NCI-H1105 (cell line): ENCODE results near the gene LRP2.
A peak's percentile ranks its signal among the peaks of the same experiment; 100 is the strongest.
"Not testable (repeated sequence)": the region's sequence is repeated elsewhere in the genome, so short reads cannot be mapped to it uniquely, and the experiment has no call there.

Source experiments
- DNase-seq: peaks from one replicate; lab custom pipeline; 2025; lab: John Stamatoyannopoulos, UW

LRP2 gene

DNA sequence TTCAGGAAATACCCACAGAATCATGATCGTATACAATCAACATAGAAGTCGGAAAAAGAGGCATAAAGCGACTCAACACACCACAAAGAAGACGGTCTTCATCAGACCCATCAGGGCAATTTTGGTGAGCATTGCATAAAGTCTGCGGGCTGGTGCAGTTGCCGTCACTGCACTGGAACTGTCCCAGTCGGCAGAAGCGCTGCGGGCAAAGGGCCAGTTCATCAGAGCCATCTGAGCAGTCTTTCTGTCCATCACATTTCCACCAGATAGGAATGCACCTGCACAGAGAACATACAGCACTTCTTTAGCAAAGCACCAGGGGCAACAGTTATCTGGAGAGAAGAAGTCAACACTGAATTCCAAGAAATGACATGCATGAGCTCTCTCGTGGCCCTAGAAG is 187.2 kb downstream of the LRP2 start:
- no peak for DNase-seq

DNA sequence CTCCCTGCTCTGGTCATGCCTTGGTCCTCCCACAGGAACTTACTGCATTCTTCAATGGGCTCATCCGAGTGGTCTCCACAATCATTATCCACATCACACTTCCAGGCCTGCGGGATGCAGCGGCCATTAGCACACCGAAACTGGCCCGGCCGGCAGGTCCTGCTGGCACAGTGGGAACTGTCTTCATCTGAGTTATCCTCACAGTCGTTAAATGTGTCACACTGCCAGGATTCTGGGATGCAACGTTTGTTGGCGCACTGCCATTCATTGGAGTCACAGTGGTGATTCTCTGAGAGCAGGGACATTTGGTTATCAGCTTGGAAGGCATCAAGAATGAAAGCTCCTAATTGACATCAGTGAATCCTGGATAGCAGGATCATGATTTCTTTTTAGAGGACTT is 188.5 kb downstream of the LRP2 start:
- DNase-seq, result peak; percentile 15

DNA sequence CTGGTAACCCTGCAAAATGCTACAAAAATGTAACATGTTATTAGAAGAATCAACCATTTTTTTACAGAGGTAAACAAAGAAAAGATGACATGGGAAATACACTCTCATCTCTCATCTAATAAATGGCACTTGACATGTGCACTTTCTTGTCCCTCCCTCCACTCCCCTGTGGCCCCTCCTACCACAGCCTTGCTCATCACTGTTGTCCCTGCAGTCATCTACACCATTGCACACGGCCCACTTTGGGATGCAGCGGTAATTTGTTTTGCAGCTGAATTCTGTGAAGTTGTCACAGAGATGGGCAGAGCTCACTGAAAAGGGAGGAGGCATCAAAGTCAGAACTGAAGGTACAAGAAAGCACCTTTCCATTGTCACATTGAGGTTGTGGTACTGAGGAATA is 189.4 kb downstream of the LRP2 start:
- no peak for DNase-seq

DNA sequence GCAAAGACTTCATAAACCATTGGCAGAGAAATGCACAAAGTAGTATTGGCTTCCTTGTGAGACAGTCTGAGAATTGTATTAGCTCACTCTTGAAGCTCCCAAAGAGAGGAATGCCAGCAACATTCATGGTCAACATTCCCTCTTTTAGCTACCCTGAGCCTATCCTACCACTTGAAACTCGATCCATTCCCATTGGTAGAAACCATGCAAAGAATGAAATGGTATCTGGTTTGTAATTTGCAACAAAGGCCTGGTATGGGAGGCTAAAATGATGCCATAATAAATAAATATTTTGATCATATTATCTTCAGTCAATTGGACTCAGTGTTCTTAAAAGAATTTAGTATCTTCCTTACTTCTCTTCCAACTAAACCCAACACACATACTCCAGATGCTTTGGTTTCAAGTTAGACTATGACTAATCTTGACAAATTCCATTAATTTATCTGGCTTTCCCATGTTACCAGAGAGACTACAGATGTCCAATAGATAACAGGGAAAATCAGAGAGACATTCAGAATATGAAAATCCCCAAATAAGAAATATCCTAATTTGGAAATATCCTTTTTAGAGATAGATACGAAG is 190.1 kb downstream of the LRP2 start:
- DNase-seq, result no peak

DNA sequence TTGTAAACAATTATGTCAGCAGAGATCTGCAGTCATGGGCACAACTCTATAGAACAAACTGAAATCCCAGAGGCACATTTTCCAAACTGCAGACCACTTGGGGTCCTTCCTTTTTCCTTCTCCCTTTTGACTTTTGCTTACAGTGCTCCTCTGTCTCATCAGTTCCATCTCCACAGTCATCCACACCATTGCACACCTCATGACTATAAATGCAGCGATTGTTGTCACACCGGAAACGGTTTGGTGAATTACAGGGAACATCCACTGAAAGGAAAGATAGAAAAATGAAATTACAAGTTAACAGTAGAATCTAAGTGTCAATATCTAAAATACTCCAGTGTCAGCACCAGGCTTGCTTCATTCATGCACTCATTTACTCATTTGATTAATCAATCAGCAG is 196.5 kb downstream of the LRP2 start:
- DNase-seq, result no peak

DNA sequence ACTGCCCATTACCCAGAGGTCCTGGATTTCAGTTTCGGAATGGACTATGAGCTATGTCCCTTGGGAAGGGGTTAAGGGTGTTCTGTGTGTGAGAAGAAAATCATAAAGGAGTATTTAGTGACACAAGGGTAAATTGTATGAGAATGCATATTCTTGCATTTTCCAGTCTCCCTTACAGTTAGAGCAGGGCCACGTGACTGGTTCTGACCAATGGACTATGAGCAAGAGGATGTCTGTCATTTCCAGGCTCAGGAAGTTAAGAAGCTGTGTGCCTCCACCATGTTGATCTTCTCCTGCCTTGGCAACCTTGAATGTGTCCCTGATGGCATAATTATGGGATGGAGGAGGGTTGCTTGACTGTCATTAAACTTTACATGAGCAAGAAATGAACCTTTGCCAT is 198.0 kb downstream of the LRP2 start:
- DNase-seq, result no peak

DNA sequence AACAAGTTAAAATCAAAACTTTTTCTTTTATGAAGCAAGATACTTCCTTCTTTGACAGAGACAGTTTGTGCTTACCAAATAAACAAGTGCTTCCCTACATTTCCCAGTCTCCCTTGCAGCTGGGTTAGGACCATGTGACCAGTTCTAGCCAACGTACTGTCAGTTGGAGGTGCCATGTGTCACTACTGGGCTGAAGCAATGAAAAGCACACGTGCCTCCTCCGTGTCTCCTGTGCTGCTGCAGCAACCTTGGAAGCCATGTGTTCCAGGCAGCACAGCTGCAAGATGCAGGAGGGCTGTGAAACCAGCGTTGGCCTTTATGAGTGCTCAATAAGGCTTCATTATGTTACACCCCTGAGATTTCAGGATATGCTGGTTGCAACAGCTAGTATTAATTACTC is 199.7 kb downstream of the LRP2 start:
- no peak for DNase-seq

DNA sequence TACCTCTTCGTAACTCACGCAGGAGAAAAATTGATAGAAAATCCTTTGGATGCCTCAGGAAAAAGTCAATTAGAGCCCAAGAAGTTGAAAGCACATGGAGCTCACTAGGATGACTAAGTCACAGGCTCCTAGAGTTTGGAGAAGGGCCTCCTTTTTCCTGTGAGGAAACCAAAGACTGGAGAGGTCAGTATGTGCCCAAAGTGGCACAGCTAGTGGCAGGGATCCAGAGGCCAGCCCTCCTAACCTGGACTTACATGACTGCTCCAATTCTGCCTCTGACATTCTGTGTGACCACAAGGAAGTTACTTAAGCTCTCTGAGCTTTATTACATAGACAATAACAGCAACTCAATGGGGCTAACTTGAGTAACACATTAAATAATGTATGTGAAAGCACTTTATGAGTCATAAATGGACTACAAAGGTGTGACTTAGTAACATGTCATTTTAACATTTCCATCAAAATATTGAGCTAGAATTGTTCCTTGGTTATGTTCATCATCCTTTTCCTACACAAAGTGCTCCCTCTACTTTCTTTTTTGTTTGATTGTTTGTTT is 201.3 kb downstream of the LRP2 start:
- DNase-seq, result no peak

DNA sequence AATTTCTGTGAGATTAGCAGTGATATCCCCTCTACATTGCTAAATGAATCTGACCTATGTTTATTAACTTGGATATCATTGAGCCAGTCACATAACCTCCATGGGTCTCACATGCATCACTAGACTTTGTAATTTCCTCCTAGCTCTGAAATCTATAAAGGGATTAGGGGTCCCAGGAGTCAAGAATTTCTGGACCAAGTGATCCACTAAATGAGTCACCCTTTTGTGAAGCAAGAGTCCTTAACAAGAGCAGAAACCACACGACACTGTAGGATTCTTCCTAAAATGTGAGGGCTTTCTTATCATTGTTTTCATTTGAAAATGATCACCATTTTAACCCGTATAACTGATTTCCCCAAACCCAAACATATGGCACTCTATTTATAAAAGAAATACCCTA is 202.6 kb downstream of the LRP2 start:
- DNase-seq, result no peak

DNA sequence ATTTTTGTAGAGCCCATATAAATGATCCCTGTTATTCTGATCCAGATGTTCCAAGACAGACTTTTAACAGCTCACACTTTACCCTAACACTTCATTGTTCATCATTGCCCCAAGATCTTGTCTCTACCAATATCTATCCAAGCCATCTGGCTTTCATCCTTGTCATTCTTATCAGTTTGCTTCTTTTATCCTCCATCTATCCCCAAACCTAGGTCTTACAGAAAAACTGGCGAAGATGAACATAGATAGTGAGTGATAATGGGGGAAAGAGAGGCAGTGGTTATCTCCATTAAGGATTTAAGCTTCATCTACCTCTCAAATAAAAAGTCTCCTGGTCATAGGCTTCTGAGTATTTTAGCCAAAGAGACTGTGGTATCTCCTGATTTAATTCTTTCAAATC is 203.5 kb downstream of the LRP2 start:
- DNase-seq, result no peak

DNA sequence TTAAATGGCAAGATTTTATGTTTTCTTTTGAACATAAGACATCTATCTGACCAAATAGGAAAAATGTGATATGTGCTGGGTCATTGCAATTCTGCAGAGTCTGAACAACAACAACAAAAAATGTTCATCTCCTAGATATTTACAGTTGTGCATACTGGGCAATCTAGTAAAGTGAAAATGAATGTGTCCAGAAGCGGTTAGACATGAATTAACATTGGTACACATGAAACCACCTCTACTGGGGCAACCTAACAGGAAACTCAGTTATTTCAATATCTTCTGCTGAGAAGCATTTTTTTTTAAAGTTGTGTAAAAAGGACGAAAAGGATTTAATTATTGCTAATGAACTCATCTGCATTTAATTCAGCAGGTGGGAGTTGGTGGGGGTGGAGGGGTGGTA is 216.1 kb downstream of the LRP2 start:
- no peak for DNase-seq

DNA sequence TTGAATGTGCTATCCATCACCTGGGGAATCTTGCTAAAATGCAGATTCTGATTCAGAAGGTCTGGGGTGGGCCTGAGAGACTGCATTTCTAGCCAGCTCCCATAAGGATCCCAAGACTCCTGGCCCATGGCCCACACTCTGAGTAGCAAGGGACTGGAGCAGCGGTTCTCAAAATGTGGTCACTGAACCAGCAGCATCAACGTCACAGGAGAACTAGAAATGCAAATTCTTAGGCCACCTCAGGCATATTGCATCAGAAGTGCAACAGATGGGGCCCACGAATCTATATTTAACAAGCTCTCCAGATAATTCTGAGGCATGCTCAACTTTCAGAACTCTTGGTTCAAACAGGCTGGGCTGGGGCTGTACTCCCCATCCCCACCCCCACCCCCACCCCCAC is 218.3 kb downstream of the LRP2 start:
- no peak for DNase-seq

DNA sequence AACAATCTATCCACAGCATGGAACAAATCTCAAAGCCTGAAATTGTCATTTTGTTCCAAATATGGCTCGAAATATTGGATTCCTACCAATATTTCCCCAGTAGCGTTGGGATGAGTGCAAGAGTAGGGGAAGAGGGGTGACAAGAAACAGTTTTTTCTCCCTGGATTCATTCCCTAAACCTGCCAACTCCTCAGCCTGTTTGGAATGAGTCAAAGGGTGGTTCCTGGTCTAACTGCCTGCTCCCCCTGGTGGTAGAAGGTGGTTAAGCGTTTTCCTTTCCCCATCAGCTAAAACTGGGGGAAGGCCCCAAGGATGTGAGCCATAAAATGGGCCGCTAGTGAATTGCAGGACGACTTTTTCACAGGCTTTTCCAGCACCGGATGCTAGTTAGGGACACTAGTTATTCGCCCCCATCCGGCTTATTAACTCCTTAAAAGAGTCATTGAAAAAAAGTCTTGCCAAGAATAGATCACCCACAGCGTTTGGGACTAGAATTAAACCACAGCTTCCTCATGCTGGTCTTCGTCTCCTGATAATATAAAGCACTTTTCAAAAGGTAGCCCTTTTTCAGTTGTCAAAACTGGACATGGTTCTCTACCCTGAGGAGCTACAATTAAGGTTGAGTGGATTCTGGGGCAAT is 220.5 kb downstream of the LRP2 start:
- DNase-seq, result peak; percentile 25

DNA sequence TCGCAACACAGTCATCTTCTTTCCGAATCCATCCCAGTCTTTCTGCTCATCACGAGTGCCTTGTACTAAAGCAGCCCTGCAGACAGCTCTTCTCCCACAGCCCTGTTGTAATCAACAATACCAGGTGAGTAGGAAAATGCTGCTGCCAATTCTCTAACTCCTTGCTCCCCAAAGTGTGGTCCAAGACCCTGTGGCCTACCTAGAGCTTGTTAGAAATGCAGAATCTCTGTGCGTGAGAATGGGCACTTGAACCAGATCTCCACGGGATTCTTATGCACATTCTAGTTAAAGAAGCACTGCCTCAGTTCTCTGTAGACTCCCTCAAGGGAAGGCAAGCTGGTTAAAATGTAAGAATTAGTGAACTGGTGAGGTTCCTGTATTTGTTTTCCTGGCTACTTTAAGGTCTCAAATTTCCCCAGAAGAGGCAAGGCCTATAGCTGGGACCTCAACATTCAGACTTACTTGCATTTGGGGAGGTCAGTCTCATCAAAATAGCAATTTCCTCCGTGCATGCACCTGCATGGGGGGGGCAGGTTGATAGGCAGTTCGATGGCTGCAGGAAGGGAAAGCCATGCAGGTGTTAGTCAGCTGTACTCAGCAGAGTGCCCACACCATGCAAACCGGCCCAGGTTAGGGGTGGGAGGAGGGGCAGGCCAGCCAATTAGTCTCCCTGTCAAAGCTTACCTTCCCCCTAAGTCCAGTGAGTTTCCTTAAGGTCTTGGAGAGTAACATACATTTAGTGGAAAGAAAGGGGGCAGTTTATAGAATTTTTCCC is 222.2 kb downstream of the LRP2 start:
- DNase-seq, result no peak

DNA sequence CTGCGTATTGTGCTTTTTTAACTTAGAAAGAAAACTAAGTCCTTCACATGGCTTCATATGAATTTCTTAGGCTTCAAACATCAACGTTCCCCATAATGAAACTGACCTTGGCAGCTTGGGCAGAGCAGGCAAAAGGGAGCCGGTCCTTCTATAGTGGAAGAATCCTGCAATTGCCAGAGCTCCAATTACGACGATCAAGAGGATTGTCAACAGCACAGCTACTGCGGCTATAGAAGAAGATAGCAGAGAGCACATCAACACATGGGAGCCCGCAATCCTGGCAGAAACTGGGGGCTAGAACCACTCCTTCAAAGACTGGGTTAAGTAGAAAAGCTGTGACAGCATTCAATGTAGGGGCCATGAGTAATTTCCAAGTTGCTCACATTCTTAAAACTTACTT is 223.2 kb downstream of the LRP2 start:
- DNase-seq, result no peak

DNA sequence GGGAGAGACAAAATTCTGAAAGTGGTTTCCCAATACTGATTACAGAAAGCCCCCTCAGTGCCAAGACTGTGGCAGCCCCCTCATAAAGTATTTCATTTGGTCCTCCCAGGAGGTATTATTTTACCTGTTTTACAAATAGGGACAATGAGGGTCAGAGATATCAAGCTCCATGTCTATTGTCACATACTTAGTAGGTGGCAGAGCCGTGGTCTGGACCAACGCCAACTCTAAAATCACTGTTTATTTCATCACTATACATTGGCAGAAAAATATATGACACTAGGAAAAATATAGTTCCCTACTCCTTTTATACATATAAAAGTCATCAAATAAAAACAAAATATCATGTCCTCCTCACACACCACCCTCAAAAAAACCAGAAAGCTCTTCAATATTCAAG is 224.4 kb downstream of the LRP2 start:
- DNase-seq, result no peak

DNA sequence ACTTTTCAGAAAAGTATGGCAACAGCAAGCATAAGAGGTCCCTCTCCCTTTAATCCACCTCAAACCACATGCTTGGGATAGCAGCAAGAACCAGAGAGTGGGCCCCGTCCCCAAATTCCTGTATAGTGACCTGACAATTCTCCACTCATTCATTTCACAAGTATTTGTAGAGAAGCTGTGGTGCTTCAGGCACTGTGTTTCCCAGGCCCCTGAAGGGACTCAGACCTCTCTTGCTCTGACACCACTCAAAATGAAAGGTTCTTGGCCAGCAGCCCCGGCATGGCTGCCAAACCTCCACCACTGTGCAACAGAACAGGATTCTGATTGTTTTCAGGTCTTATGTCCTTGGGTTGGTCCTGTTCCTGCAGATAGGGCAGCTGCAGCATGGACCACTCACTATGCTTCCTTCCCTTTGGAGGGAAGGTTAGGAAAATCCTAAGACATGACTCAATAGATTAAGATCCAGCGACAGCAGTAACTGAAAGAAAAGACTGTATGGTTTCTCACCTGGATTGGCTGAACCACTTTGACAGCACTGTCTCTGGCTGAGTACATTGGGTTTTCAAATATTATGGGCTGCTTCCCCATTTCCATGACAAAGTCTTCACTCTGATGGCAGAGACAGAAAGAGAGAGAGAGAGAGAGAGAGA is 225.3 kb downstream of the LRP2 start:
- no peak for DNase-seq

DNA sequence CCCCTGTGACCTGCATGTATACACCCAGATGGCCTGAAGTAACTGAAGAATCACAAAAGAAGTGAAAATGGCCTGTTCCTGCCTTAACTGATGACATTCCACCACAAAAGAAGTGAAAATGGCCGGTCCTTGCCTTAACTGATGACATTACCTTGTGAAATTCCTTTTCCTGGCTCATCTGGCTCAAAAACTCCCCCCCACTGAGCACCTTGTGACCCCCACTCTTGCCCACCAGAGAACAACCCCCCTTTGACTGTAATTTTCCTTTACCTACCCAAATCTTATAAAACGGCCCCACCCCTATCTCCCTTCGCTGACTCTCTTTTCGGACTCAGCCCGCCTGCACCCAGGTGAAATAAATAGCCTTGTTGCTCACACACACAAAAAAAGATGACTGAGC is 225.9 kb downstream of the LRP2 start:
- DNase-seq, result not testable (repeated sequence)

DNA sequence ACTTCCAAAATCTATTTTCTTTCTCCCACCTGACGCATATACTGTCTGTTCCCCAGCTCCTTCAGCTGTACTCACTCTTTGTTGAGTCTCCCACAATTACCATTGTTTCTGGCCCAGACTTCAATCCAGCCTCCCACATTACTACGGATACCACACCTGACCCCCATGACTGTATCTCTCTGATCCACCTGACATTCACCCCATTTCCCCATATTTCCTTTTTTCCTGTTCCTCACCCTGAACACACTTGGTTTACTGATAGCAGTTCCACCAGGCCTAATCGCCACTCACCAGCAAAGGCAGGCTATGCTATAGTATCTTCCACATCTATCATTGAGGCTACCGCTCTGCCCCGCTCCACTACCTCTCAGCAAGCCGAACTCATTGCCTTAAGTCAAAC is 228.1 kb downstream of the LRP2 start:
- DNase-seq, result not testable (repeated sequence)

DNA sequence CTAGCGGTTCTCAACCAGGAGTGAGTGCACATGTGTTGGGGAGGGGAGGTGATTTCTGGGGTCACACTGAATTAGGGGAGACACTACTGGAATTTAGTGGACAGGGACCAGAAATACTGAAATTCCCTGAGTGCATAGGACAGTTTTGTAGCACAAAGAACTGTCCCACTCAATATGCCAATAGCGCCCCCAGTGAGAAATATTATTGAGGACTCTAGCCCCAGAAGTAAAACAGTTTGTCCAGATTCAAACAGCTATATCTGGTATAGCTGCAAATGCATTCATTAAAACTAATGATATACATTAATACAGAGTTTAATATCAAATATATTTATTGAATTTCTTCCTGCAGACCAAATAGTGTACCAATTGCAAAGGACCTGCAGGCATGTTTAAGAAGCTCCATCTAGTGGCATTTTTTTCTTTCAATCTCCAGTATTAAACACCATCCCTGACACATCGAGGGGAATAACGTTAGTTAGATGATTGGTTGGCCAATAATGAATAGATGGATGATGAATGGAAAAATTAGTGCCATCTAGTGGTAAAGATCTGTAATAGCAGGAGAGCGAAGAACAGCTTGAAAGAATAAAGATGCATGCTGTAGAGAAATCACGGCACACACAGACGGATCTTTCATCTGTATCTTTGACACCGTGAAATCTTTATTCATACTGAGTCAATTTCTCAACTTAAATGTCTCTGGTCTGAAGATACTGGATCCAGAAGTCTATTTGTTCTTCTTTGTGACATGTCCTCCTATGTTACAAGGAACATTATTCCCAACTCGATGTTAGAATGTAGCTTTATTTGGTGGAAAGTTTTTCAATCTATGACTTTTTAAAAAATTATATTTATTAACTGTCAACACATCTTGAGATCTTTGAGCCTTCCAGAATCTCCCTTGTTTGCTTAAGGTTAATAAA is 230.5 kb downstream of the LRP2 start:
- DNase-seq, result no peak

DNA sequence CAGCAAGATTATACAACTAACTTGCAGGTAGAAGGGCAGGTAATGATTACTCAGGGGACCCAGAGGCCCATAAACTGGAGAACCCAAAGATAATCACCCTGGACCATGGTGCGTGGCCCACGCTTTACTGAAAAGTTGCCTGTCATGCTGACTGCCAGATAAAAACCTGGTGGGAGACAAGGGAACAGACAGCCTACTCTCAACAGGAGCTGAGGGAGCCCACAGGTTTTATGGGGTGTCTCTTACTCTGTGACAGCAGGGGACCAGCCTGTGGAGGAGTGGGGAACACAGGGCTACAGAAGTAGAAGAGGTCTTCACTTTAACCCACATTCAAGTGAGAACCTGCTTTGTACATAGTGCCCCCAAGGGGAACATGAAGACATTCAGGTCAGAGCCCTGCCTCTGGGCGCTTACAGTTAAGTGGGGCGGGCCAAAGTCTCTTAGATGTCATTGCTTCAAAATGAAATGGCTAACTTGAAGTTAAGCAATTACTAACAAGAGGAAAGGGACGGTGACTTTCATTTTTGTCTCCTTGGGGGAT is 232.6 kb downstream of the LRP2 start:
- DNase-seq, result no peak
